GM21723 (cell line): Measurements from ENCODE around the gene TRIM65.
A peak's percentile ranks its signal among the peaks of the same experiment; 100 is the strongest.
"Not testable (repeated sequence)": the region's sequence is repeated elsewhere in the genome, so short reads cannot be mapped to it uniquely, and the experiment has no call there.

Source experiments
- ATAC-seq: cut with Tn5 transposase; IDR thresholded peaks from one replicate; pipeline ENCODE4 v1.9.1; 2021; ENCODE audit warnings: mild to moderate bottlenecking, moderate library complexity; ENCODE audit not compliant: unreplicated experiment

Gene TRIM65

GRCh38 chr17:75854881-75855309 is 41.9 kb downstream of the TRIM65 start:
- no peak for ATAC-seq

- no peak for ATAC-seq
Measured at GRCh38 chr17:75854101-75854748, 42.5 kb downstream of the TRIM65 start.

GRCh38 chr17:75853433-75853832 is 43.3 kb downstream of the TRIM65 start:
- ATAC-seq, result no peak

- not testable (repeated sequence) for ATAC-seq
Measured at GRCh38 chr17:75851693-75851991, 45.1 kb downstream of the TRIM65 start.

- no peak for ATAC-seq
Measured at GRCh38 chr17:75850928-75851692, 45.6 kb downstream of the TRIM65 start.

GRCh38 chr17:75849724-75850123 is 47.0 kb downstream of the TRIM65 start:
- ATAC-seq, result no peak

- no peak for ATAC-seq
Measured at GRCh38 chr17:75849279-75849646, 47.5 kb downstream of the TRIM65 start.

GRCh38 chr17:75848523-75849278 is 48.0 kb downstream of the TRIM65 start:
- no peak for ATAC-seq

GRCh38 chr17:75847614-75848522 is 48.9 kb downstream of the TRIM65 start:
- ATAC-seq, result no peak

GRCh38 chr17:75846692-75847613 is 49.8 kb downstream of the TRIM65 start:
- no peak for ATAC-seq

GRCh38 chr17:75845933-75846691 is 50.6 kb downstream of the TRIM65 start:
- ATAC-seq, result no peak

- peak; percentile 68 for ATAC-seq
Measured at GRCh38 chr17:75845058-75845711, 51.6 kb downstream of the TRIM65 start.

- no peak for ATAC-seq
Measured at GRCh38 chr17:75844530-75845057, 52.2 kb downstream of the TRIM65 start.

- ATAC-seq, result peak; percentile 26
Measured at GRCh38 chr17:75843577-75844529, 52.9 kb downstream of the TRIM65 start, which contains the start of gene UNC13D. TSS of gene UNC13D (minus strand) at chr17:75844404. CDS start at chr17:75844337, 67 bp downstream.

GRCh38 chr17:75842963-75843576 is 53.7 kb downstream of the TRIM65 start:
- peak; percentile 4 for ATAC-seq

- ATAC-seq, result no peak
Measured at GRCh38 chr17:75842411-75842810, 54.3 kb downstream of the TRIM65 start.

- no peak for ATAC-seq
Measured at GRCh38 chr17:75840799-75841164, 56.0 kb downstream of the TRIM65 start.
